HCT116 (cell line): ENCODE measurements around the gene IMPDH1. TPM values are rescaled to one million over a fixed set of nuclear protein-coding genes. Genes with fewer than 3 reads are reported as not detected.

Experiments used
- ATAC-seq: fragments of 200-7000 bp; cut with Tn5 transposase; 2 replicates; pipeline ENCODE4 v1.9.1; 2020; ENCODE audit warnings: mild to moderate bottlenecking, moderate library complexity
- BruUV-seq: library from RNA; stranded (reverse); fragments of 400-500 nt; replicated peaks from 2 replicates; lab custom pipeline; 2021; lab: Mats Ljungman, UMichigan
- CTCF ChIA-PET: fragments of 300-600 bp; sonication (Branson Sonifier 250); formaldehyde crosslinking; loops from one replicate; lab custom pipeline; 2021; ENCODE audit warnings: antibody characterized with exemption; lab: Charles Lee
- POLR2A ChIA-PET: fragments of 300-600, 350-600 bp; sonication (Branson Sonifier 250); formaldehyde crosslinking; loops from one replicate; lab custom pipeline; 2021; ENCODE audit warnings: antibody characterized with exemption; lab: Charles Lee
- RAD21 ChIA-PET, 2 experiments: fragments of 300-600 bp; sonication (Branson Sonifier 250); formaldehyde crosslinking; loops; one replicate each; lab custom pipeline; 2023; ENCODE audit warnings: low total read pairs in 2 of 2; ENCODE audit not compliant: uncharacterized antibody in 2 of 2, unreplicated experiment in 2 of 2, low non-redundant PET in 1 of 2; lab: Charles Lee
- DNase-seq: peaks from one replicate; pipeline ENCODE4 v3.0.0-alpha.2; 2010; ENCODE audit warnings: low read depth, low spot score
- H2AFZ ChIP-seq: fragments of 200-600 bp; shearing (Covaris generic), sonication (generic); 2 replicates; pipeline ENCODE4 v1.6.1; 2017; ENCODE audit warnings: low read depth, mixed run types, mixed read lengths, antibody characterized with exemption, low read length; ENCODE audit not compliant: poor library complexity, severe bottlenecking
- H3K27ac ChIP-seq: 2 replicates; pipeline ENCODE4 v1.5.1; 2012; ENCODE audit warnings: low read depth, low read length
- H3K27me3 ChIP-seq: fragments of 200-600 bp; sonication (generic); 2 replicates; pipeline ENCODE4 v1.6.1; 2016; ENCODE audit warnings: mixed run types, low read length, mixed read lengths; ENCODE audit not compliant: insufficient read depth
- H3K36me3 ChIP-seq, 2 experiments: fragments of 200-500 bp in 1 of 2; fragments of 200-600 bp in 1 of 2; sonication (Bioruptor generic) in 1 of 2; sonication (generic) in 1 of 2; 2 replicates each; pipeline versions ENCODE4 v1.5.1 to v1.6.1; 2014 to 2016; ENCODE audit warnings: low read length in 2 of 2, inconsistent platforms in 1 of 2, mixed read lengths in 1 of 2, mixed run types in 1 of 2; ENCODE audit not compliant: insufficient read depth in 2 of 2, control insufficient read depth in 1 of 2
- H3K4me1 ChIP-seq, 2 experiments: fragments of 200-600 bp in 1 of 2; sonication (generic) in 1 of 2; 2 replicates each; pipeline versions ENCODE4 v1.5.1 to v1.6.1; 2012 to 2017; ENCODE audit warnings: low read length in 2 of 2, inconsistent platforms in 1 of 2, mild to moderate bottlenecking in 1 of 2, mixed read lengths in 1 of 2, mixed run types in 1 of 2, moderate library complexity in 1 of 2; ENCODE audit not compliant: insufficient read depth in 2 of 2, control insufficient read depth in 1 of 2
- H3K4me2 ChIP-seq: fragments of 200-600 bp; sonication (generic); 2 replicates; pipeline ENCODE4 v1.6.1; 2017; ENCODE audit warnings: mixed run types, low read length, mixed read lengths
- H3K4me3 ChIP-seq, 2 experiments: fragments of 200-600 bp in 1 of 2; sonication (generic) in 1 of 2; replicated peaks in 1 of 2; 2 replicates each; pipeline ENCODE4 v1.5.1; 2011 to 2016; ENCODE audit warnings: low read length in 2 of 2, control low read depth in 1 of 2, low read depth in 1 of 2, mild to moderate bottlenecking in 1 of 2, mixed read lengths in 1 of 2, mixed run types in 1 of 2
- H3K79me2 ChIP-seq: fragments of 200-600 bp; sonication (generic); 2 replicates; pipeline ENCODE4 v1.6.1; 2017; ENCODE audit warnings: mild to moderate bottlenecking, mixed run types, low read length, moderate library complexity, mixed read lengths; ENCODE audit not compliant: insufficient read depth
- H3K9ac ChIP-seq: fragments of 200-600 bp; sonication (generic); 2 replicates; pipeline ENCODE4 v1.6.1; 2016; ENCODE audit warnings: low read length, mixed read lengths
- H3K9me2 ChIP-seq: fragments of 200-600 bp; sonication (generic), shearing (Covaris generic); 2 replicates; pipeline ENCODE4 v1.6.1; 2017; ENCODE audit warnings: mixed run types, mild to moderate bottlenecking, moderate library complexity; ENCODE audit not compliant: insufficient read depth
- H3K9me3 ChIP-seq, 2 experiments: fragments of 200-500 bp in 1 of 2; fragments of 200-600 bp in 1 of 2; sonication (Bioruptor generic) in 1 of 2; sonication (generic) in 1 of 2; 2 replicates each; pipeline ENCODE4 v1.6.1; 2014 to 2017; ENCODE audit warnings: low read length in 2 of 2, mixed read lengths in 2 of 2, inconsistent platforms in 1 of 2, low read depth in 1 of 2, mild to moderate bottlenecking in 1 of 2, mixed run types in 1 of 2, moderate library complexity in 1 of 2; ENCODE audit not compliant: control insufficient read depth in 1 of 2, insufficient read depth in 1 of 2
- H4K20me1 ChIP-seq: fragments of 200-600 bp; sonication (generic), shearing (Covaris generic); 2 replicates; pipeline ENCODE4 v1.6.1; 2017; ENCODE audit warnings: mixed run types, mild to moderate bottlenecking, moderate library complexity; ENCODE audit not compliant: insufficient read depth
- CBX3 ChIP-seq: IDR thresholded peaks from 2 replicates; pipeline ENCODE4 v1.6.1; 2012; ENCODE audit warnings: low read depth
- CEBPB ChIP-seq: IDR thresholded peaks from 2 replicates; pipeline ENCODE4 v1.6.1; 2012; ENCODE audit warnings: low read depth
- CTCF ChIP-seq, 3 experiments: fragments of 200-600 bp in 1 of 3; sonication (generic) in 1 of 3; IDR thresholded peaks in 2 of 3; conservative IDR thresholded peaks in 1 of 3; 2 replicates each; pipeline ENCODE4 v1.5.1; 2012 to 2017; ENCODE audit warnings: low read depth in 2 of 3, low read length in 2 of 3, antibody characterized with exemption in 1 of 3, borderline replicate concordance in 1 of 3, control low read depth in 1 of 3, mild to moderate bottlenecking in 1 of 3, mixed read lengths in 1 of 3, mixed run types in 1 of 3, moderate library complexity in 1 of 3; ENCODE audit not compliant: insufficient read depth in 1 of 3
- EZH2 ChIP-seq: fragments of 200-600 bp; sonication (generic); IDR thresholded peaks from 2 replicates; pipeline ENCODE4 v1.6.1; 2017; ENCODE audit warnings: antibody characterized with exemption, mixed run types
- JUND ChIP-seq: IDR thresholded peaks from 2 replicates; pipeline ENCODE4 v1.6.1; 2012
- MAX ChIP-seq: IDR thresholded peaks from 2 replicates; pipeline ENCODE4 v1.6.1; 2012
- POLR2A ChIP-seq: IDR thresholded peaks from 2 replicates; pipeline ENCODE4 v1.7.0; 2011; ENCODE audit warnings: borderline replicate concordance; ENCODE audit not compliant: insufficient read depth, insufficient read length; ENCODE audit errors: extremely low read depth
- POLR2AphosphoS5 ChIP-seq: IDR thresholded peaks from 2 replicates; pipeline ENCODE4 v1.6.1; 2011; ENCODE audit warnings: mild to moderate bottlenecking, low read depth, low read length, moderate library complexity
- RAD21 ChIP-seq: IDR thresholded peaks from 2 replicates; pipeline ENCODE4 v1.6.1; 2012; ENCODE audit warnings: low read depth, mild to moderate bottlenecking
- SRF ChIP-seq: IDR thresholded peaks from 2 replicates; pipeline ENCODE4 v1.6.1; 2012; ENCODE audit warnings: low read depth
- TCF7L2 ChIP-seq: IDR thresholded peaks from 2 replicates; pipeline ENCODE4 v1.7.0; 2011; ENCODE audit warnings: borderline replicate concordance, inconsistent platforms; ENCODE audit not compliant: insufficient read depth, insufficient read length; ENCODE audit errors: extremely low read depth
- YY1 ChIP-seq: IDR thresholded peaks from 2 replicates; pipeline ENCODE4 v1.6.1; 2011; ENCODE audit warnings: low read length, low read depth, moderate library complexity, mild to moderate bottlenecking; ENCODE audit not compliant: insufficient replicate concordance; ENCODE audit errors: extremely low read depth
- ZBTB33 ChIP-seq: IDR thresholded peaks from 2 replicates; pipeline ENCODE4 v1.6.1; 2011; ENCODE audit warnings: mild to moderate bottlenecking, low read length, moderate library complexity; ENCODE audit not compliant: insufficient replicate concordance; ENCODE audit errors: extremely low read depth
- ZNF274 ChIP-seq: fragments of 200-500 bp; sonication (Bioruptor generic); IDR thresholded peaks from 2 replicates; pipeline ENCODE4 v1.6.1; 2014; ENCODE audit warnings: mild to moderate bottlenecking, low read depth, low read length, inconsistent platforms
- intact Hi-C: fragments of 100-400 bp; cut with micrococcal nuclease; formaldehyde crosslinking; loops from 2 replicates; pipeline ENCODE4 v1.10.0; 2022
- total RNA-seq: library from RNA; stranded (reverse); gene quantifications from one replicate; pipeline ENCODE4 v1.2.1, GENCODE V29; 2021; ENCODE audit not compliant: unreplicated experiment

IMPDH1 gene
- total RNA-seq, 1 experiment from 2014 or later = 98.2 TPM

GRCh38 chr7:128352636-128353035 lies 57.1 kb downstream of the IMPDH1 start:
- H3K27me3 ChIP-seq = no peaks in the 10 kb centered on the region
- no peak overlapping the region for H2AFZ ChIP-seq
- H3K4me2 ChIP-seq = no peak overlapping the region
- no peaks in the 10 kb centered on the region for H3K9me2 ChIP-seq
- H4K20me1 ChIP-seq = no peaks in the 10 kb centered on the region
- no TSS peak for BruUV-seq
- H3K4me3 ChIP-seq = no peak overlapping the region
- H3K79me2 ChIP-seq = no peaks in the 10 kb centered on the region
- H3K9ac ChIP-seq = no peak overlapping the region
- no peaks in the 10 kb centered on the region for H3K36me3 ChIP-seq
- no peak for DNase-seq
- RAD21 ChIA-PET = no interaction called here
- intact Hi-C loops = no loop called here
- H3K9me3 ChIP-seq = no peaks in the 10 kb centered on the region
- no peak for TF ChIP-seq TCF7L2
- no peak for TF ChIP-seq ZNF274
- TF ChIP-seq CBX3 = no peak
- no peak for TF ChIP-seq POLR2AphosphoS5
- CTCF ChIA-PET = interaction anchor here (1.7 kb wide), 1 partner anchor 29 kb away, joined by 4 read pairs; no protein-coding TSS in a partner anchor
- ATAC-seq = no peak
- no peaks in the 10 kb centered on the region for H3K4me1 ChIP-seq
- POLR2A ChIA-PET = no interaction called here
- H3K27ac ChIP-seq = no peak overlapping the region

- no peaks in the 10 kb centered on the region for H3K27me3 ChIP-seq
- no peak for DNase-seq
- no peak overlapping the region; the same call in 1 of the 2 replicates for H3K27ac ChIP-seq
- POLR2A ChIA-PET = no interaction called here
- TF ChIP-seq MAX (0 out of 2 replicates have a peak, but pooled peaks have one; percentile 17), YY1 (no peak), POLR2AphosphoS5 (no peak), SRF (no peak), CTCF (IDR thresholded peaks at IDR 0.05 in 2 of 3, conservative IDR thresholded peaks at IDR 0.05 in 1 of 3; ENCODE audit: borderline replicate concordance in 1 of 3, insufficient read depth in 1 of 3, low read depth in 2 of 3, low read length in 2 of 3) (peak in 2 of 3 experiments; percentile 16 to 36; a peak in 3 of 6 replicates), JUND (no peak), TCF7L2 (no peak), ZNF274 (no peak), EZH2 (no peak), CEBPB (no peak), ZBTB33 (no peak), RAD21 (no peak), POLR2A (no peak)
- H3K36me3 ChIP-seq = no peaks in the 10 kb centered on the region
- H3K9me3 ChIP-seq = no peaks in the 10 kb centered on the region
- intact Hi-C loops = no loop called here
- ATAC-seq = peak; percentile 46
- H3K79me2 ChIP-seq = no peaks in the 10 kb centered on the region
- H3K4me2 ChIP-seq = no peak overlapping the region
- no peak overlapping the region for H3K9ac ChIP-seq
- no peaks in the 10 kb centered on the region for H4K20me1 ChIP-seq
- no peaks in the 10 kb centered on the region for H3K9me2 ChIP-seq
- no TSS peak for BruUV-seq
- RAD21 ChIA-PET = no interaction called here
- H2AFZ ChIP-seq = no peak overlapping the region
- CTCF ChIA-PET = no interaction called here
- H3K4me3 ChIP-seq = no peak overlapping the region
- no peaks in the 10 kb centered on the region for H3K4me1 ChIP-seq
Observed at GRCh38 chr7:128352153-128352537, 57.6 kb downstream of the IMPDH1 start.
